Sigmoid colon (tissue), 4 donors: ENCODE data around the gene TFAP2D.

Source experiments
- EP300 ChIP-seq, 4 donors: sonication (generic); formaldehyde crosslinking; IDR thresholded peaks; one replicate each; pipeline ENCODE4 v1.6.1; 2017; ENCODE audit warnings: antibody characterized with exemption in 4 of 4
- POLR2A ChIP-seq, 2 donors: fragments of 450-650 bp; IDR thresholded peaks; one replicate each; pipeline ENCODE4 v1.6.1; 2016; ENCODE audit warnings: antibody characterized with exemption in 2 of 2, mild to moderate bottlenecking in 2 of 2, moderate library complexity in 2 of 2
- POLR2AphosphoS5 ChIP-seq, 4 donors: sonication (generic); formaldehyde crosslinking; IDR thresholded peaks; one replicate each; pipeline ENCODE4 v1.6.1; 2017; ENCODE audit warnings: antibody characterized with exemption in 4 of 4
- TF ChIP-seq, protein P1 (sequence below), 4 experiments: fragments of 450-650 bp in 3 of 4; fragments of 200-600 bp in 1 of 4; IDR thresholded peaks; one replicate each; pipeline ENCODE4 v1.5.1; 2016 to 2019; ENCODE audit warnings: antibody characterized with exemption in 4 of 4, mild to moderate bottlenecking in 3 of 4, moderate library complexity in 2 of 4

DNA sequence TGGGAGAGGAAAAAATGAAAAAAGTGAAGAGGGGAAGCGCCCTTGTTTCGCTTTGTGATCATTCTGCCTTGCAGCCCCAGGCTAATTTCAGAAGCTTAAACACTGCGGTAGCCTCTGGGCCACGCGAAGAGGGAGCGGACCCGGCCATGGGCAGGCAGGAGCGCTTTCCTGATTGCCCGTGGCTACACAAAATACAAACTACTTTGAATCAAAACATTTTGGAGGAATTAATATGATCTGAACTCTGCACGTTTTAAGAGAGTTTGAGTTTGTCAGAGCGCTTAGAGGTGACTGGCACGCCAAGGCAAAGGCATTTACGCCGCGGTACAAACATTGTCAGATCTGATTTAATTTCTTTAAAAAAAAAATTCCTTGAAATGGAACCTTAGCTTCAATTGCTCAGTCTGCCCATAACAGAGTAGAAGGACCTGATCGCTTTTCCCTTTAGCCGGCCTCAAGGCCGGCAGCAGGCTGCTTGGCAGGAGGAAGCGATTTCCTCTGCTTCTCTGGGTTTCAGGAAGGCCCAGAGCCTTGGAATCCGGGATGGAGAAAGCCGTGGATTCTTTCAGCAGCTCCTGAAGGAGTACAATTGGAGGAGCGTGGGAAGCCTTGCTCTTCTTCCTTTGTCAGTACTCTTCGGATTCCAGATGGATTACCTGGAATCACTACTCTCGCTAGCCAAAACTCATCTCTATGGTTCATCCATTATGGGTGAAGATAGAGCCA lies 9.7 kb downstream of the TFAP2D start:
- no peak for TF ChIP-seq POLR2AphosphoS5 (IDR thresholded peaks at IDR 0.05)
- TF ChIP-seq, protein P1, sequence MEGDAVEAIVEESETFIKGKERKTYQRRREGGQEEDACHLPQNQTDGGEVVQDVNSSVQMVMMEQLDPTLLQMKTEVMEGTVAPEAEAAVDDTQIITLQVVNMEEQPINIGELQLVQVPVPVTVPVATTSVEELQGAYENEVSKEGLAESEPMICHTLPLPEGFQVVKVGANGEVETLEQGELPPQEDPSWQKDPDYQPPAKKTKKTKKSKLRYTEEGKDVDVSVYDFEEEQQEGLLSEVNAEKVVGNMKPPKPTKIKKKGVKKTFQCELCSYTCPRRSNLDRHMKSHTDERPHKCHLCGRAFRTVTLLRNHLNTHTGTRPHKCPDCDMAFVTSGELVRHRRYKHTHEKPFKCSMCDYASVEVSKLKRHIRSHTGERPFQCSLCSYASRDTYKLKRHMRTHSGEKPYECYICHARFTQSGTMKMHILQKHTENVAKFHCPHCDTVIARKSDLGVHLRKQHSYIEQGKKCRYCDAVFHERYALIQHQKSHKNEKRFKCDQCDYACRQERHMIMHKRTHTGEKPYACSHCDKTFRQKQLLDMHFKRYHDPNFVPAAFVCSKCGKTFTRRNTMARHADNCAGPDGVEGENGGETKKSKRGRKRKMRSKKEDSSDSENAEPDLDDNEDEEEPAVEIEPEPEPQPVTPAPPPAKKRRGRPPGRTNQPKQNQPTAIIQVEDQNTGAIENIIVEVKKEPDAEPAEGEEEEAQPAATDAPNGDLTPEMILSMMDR (IDR thresholded peaks at IDR 0.05), result no peak
- no peak for TF ChIP-seq EP300 (IDR thresholded peaks at IDR 0.05)
- TF ChIP-seq POLR2A (IDR thresholded peaks at IDR 0.05), result no peak
